Measurements from ENCODE around the gene TNK2.

The TNK2 gene

GRCh38 chr3:195900436-195901355 lies 7.7 kb downstream of the TNK2 start:
- peak in 54 of 56 donors; percentile 40 to 97 (median 86) for DNase-seq

- DNase-seq, result no peak
These were observed 8.5 kb downstream of the TNK2 start for GRCh38 chr3:195899701-195900435.

- no peak for DNase-seq
These were observed 10.4 kb downstream of the TNK2 start for GRCh38 chr3:195897853-195898415.

- peak in 6 of 56 donors; percentile 22 to 72 (median 50) for DNase-seq
These were observed 11.1 kb downstream of the TNK2 start for GRCh38 chr3:195897081-195897852.

- peak in 39 of 56 donors; percentile 26 to 72 (median 48) for DNase-seq
These were observed 11.8 kb downstream of the TNK2 start for GRCh38 chr3:195896361-195897080.

- peak in 40 of 56 donors; percentile 23 to 80 (median 54) for DNase-seq
These were observed 12.4 kb downstream of the TNK2 start for GRCh38 chr3:195895861-195896360.

- peak in 30 of 56 donors; percentile 27 to 75 (median 52) for DNase-seq
These were observed 13.1 kb downstream of the TNK2 start for GRCh38 chr3:195895078-195895860.

GRCh38 chr3:195893916-195894465 lies 14.4 kb downstream of the TNK2 start:
- DNase-seq, result no peak

- DNase-seq, result peak in 47 of 56 donors; percentile 34 to 90 (median 71)
These were observed 14.8 kb downstream of the TNK2 start for GRCh38 chr3:195893516-195893915.

GRCh38 chr3:195893044-195893395 lies 15.3 kb downstream of the TNK2 start:
- peak in 41 of 56 donors; percentile 48 to 87 (median 73) for DNase-seq

GRCh38 chr3:195892105-195893043 lies 16.0 kb downstream of the TNK2 start:
- DNase-seq, result peak in 54 of 56 donors; percentile 41 to 94 (median 80)

GRCh38 chr3:195891431-195892104 lies 16.8 kb downstream of the TNK2 start:
- peak in 2 of 56 donors; percentile 24 to 30 for DNase-seq

- DNase-seq, result peak in 51 of 56 donors; percentile 18 to 85 (median 61)
These were observed 18.5 kb downstream of the TNK2 start for GRCh38 chr3:195889870-195890295.

GRCh38 chr3:195888981-195889869 lies 19.1 kb downstream of the TNK2 start:
- no peak for DNase-seq

- no peak for DNase-seq
These were observed 20.0 kb downstream of the TNK2 start for GRCh38 chr3:195888311-195888761.

GRCh38 chr3:195887670-195888069 lies 20.7 kb downstream of the TNK2 start:
- DNase-seq, result no peak

All from amygdala (tissue), 56 donors.